ENCODE measurements around the gene TMEM243. TPM values are rescaled to one million over a fixed set of nuclear protein-coding genes. Genes with fewer than 3 reads are reported as not detected.

Gene TMEM243
- total and polyA plus RNA-seq, 2 experiments from 2014 or later = 44.5 to 82.5 TPM

DNA sequence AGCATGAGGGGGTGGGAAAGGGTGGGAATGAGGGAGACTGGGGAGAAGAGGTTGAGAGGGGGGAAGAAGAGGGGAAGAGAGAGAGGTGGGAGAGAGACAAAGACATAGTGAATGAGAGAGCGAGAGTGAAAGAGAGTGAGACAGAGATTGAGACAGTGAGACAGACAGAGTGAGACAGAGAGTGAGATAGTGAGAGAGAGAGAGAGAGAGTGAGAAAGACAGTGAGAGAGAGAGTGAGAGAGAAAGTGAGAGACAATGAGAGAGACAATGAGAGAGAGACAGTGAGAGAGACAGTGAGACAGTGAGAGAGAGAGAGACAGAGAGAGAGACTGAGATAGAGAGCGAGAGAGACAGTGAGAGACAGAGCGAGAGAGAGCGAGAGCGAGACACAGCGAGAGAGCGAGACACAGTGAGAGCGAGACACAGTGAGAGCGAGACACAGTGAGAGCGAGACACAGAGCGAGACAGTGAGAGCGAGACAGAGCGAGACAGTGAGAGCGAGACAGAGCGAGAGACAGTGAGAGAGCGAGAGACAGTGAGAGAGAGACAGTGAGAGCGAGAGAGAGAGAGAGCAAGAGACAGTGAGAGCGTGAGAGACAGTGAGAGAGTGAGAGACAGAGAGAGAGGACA is 10.1 kb downstream of the TMEM243 start (continued):
- TF ChIP-seq ZNF462 (CRISPR knock-in tag; IDR thresholded peaks at IDR 0.05) = no peak

- Histone ChIP-seq H2AFZ (no peak overlapping the region), H3K4me1 (ENCODE audit: insufficient read depth) (0 out of 2 replicates have a peak, but pooled peaks cover 1% of the 10 kb centered on the region), H3K4me3 (no peak overlapping the region), H3K79me2 (replicated peaks; ENCODE audit: insufficient read depth) (peaks cover 88% of the 10 kb centered on the region), H3K27ac (ENCODE audit: low read depth) (no peak overlapping the region), H3K9me2 (ENCODE audit: insufficient read depth) (0 out of 2 replicates have a peak, but pooled peaks cover 13% of the 10 kb centered on the region), H4K20me1 (replicated peaks; ENCODE audit: insufficient read depth) (no peaks in the 10 kb centered on the region; the same call in 1 of the 2 replicates), H3F3A (replicated peaks; ENCODE audit: low read depth) (no peaks in the 10 kb centered on the region), H3K27me3 (ENCODE audit: insufficient read depth) (no peaks in the 10 kb centered on the region), H3K4me2 (no peak overlapping the region), H3K36me3 (ENCODE audit: insufficient read depth) (0 out of 2 replicates have a peak, but pooled peaks cover 20% of the 10 kb centered on the region)
- H3K36me3 Mint-ChIP-seq (ENCODE audit: low read depth) = peaks cover 90% of the 10 kb centered on the region
- H3K4me3 Mint-ChIP-seq = no peak overlapping the region
- DNase-seq (ENCODE audit: low spot score) (no peak), ATAC-seq (no peak)
- peaks cover 6% of the 10 kb centered on the region for H3K27me3 Mint-ChIP-seq (ENCODE audit: insufficient read depth, low read depth, poor library complexity)
- H3K9me3 Mint-ChIP-seq = peaks cover 60% of the 10 kb centered on the region
- peaks cover 9% of the 10 kb centered on the region; the same call in 2 of the 3 replicates for H3K4me1 Mint-ChIP-seq
- no peak overlapping the region for H3K27ac Mint-ChIP-seq
- no peak for TF ChIP-seq ETS1 (IDR thresholded peaks at IDR 0.05)
- no peak for TF ChIP-seq EZH2phosphoT487 (IDR thresholded peaks at IDR 0.05; ENCODE audit: unreplicated experiment)
- no peak for TF ChIP-seq NANOG (IDR thresholded peaks at IDR 0.05; ENCODE audit: borderline replicate concordance)
- no peak for TF ChIP-seq STAT1 (IDR thresholded peaks at IDR 0.05; ENCODE audit: unreplicated experiment)
- TF ChIP-seq, protein P1, sequence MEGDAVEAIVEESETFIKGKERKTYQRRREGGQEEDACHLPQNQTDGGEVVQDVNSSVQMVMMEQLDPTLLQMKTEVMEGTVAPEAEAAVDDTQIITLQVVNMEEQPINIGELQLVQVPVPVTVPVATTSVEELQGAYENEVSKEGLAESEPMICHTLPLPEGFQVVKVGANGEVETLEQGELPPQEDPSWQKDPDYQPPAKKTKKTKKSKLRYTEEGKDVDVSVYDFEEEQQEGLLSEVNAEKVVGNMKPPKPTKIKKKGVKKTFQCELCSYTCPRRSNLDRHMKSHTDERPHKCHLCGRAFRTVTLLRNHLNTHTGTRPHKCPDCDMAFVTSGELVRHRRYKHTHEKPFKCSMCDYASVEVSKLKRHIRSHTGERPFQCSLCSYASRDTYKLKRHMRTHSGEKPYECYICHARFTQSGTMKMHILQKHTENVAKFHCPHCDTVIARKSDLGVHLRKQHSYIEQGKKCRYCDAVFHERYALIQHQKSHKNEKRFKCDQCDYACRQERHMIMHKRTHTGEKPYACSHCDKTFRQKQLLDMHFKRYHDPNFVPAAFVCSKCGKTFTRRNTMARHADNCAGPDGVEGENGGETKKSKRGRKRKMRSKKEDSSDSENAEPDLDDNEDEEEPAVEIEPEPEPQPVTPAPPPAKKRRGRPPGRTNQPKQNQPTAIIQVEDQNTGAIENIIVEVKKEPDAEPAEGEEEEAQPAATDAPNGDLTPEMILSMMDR (conservative IDR thresholded peaks at IDR 0.05; ENCODE audit: low read depth in 2 of 2) = no peak
- TF ChIP-seq JUNB (IDR thresholded peaks at IDR 0.05; ENCODE audit: unreplicated experiment) = no peak
- TF ChIP-seq, protein P2, sequence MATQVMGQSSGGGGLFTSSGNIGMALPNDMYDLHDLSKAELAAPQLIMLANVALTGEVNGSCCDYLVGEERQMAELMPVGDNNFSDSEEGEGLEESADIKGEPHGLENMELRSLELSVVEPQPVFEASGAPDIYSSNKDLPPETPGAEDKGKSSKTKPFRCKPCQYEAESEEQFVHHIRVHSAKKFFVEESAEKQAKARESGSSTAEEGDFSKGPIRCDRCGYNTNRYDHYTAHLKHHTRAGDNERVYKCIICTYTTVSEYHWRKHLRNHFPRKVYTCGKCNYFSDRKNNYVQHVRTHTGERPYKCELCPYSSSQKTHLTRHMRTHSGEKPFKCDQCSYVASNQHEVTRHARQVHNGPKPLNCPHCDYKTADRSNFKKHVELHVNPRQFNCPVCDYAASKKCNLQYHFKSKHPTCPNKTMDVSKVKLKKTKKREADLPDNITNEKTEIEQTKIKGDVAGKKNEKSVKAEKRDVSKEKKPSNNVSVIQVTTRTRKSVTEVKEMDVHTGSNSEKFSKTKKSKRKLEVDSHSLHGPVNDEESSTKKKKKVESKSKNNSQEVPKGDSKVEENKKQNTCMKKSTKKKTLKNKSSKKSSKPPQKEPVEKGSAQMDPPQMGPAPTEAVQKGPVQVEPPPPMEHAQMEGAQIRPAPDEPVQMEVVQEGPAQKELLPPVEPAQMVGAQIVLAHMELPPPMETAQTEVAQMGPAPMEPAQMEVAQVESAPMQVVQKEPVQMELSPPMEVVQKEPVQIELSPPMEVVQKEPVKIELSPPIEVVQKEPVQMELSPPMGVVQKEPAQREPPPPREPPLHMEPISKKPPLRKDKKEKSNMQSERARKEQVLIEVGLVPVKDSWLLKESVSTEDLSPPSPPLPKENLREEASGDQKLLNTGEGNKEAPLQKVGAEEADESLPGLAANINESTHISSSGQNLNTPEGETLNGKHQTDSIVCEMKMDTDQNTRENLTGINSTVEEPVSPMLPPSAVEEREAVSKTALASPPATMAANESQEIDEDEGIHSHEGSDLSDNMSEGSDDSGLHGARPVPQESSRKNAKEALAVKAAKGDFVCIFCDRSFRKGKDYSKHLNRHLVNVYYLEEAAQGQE (IDR thresholded peaks at IDR 0.05; ENCODE audit: unreplicated experiment) = no peak
- no peak for TF ChIP-seq ZNF331 (CRISPR knock-in tag; IDR thresholded peaks at IDR 0.05; ENCODE audit: low read depth)
- TF ChIP-seq CREB1 (CRISPR knock-in tag; IDR thresholded peaks at IDR 0.05; ENCODE audit: low read depth) = no peak
- no peak for TF ChIP-seq POLR2AphosphoS5 (IDR thresholded peaks at IDR 0.05; ENCODE audit: low read depth)
Observed at GRCh38 chr7:87206361-87206760, 13.2 kb downstream of the TMEM243 start.

Data from GM23338 (cell line).